Adrenal gland (tissue), 12 donors: ENCODE data around the gene CHD3. TPM values are rescaled to one million over a fixed set of nuclear protein-coding genes. Genes with fewer than 3 reads are reported as not detected.

Experiments
- DNase-seq, 7 donors: peaks; one replicate each; pipeline ENCODE4 v3.0.0-alpha.2; 2019 to 2020
- H3K27ac ChIP-seq, 5 donors: fragments of 200-600 bp; sonication (generic) in 4 of 5; 1 replicate in 3 of 5; 2 replicates in 2 of 5; pipeline versions ENCODE4 v1.5.1 to v1.8.0; 2016 to 2020; ENCODE audit warnings: mild to moderate bottlenecking in 1 of 5
- H3K27me3 ChIP-seq: fragments of 200-600 bp; 2 replicates; pipeline ENCODE4 v1.8.0; 2021
- H3K36me3 ChIP-seq, 2 donors: fragments of 200-600 bp; replicated peaks in 1 of 2; 1 replicate in 1 of 2; 2 replicates in 1 of 2; pipeline versions ENCODE4 v1.5.1 to v1.8.0; 2018 to 2022
- H3K4me1 ChIP-seq, 2 donors: fragments of 200-600 bp; replicated peaks in 1 of 2; 1 replicate in 1 of 2; 2 replicates in 1 of 2; pipeline versions ENCODE4 v1.5.1 to v1.8.0; 2018 to 2021
- H3K4me3 ChIP-seq, 4 donors: fragments of 200-600 bp; sonication (generic) in 3 of 4; one replicate each; pipeline ENCODE4 v1.5.1; 2016 to 2018
- H3K9me3 ChIP-seq, 3 donors: fragments of 200-600 bp; sonication (generic) in 1 of 3; replicated peaks in 1 of 3; 1 replicate in 2 of 3; 2 replicates in 1 of 3; pipeline versions ENCODE4 v1.5.1 to v1.8.0; 2016 to 2021
- POLR2A ChIP-seq, 2 donors: fragments of 450-650 bp; IDR thresholded peaks; one replicate each; pipeline ENCODE4 v1.6.1; 2017; ENCODE audit warnings: antibody characterized with exemption in 2 of 2, mild to moderate bottlenecking in 2 of 2, moderate library complexity in 1 of 2
- WGBS, 4 donors: extraction: QIAGEN DNeasy Blood & Tissue Kit in 2 of 4; methylation state at CpG; one replicate each; pipeline versions ENCODE4 v1.1.5 to v1.1.7; 2013 to 2017; 5-methylcytosine and 5-hydroxymethylcytosine counted together
- intact Hi-C, 2 donors: fragments of 100-400 bp; cut with DNase I; formaldehyde crosslinking; loops; one replicate each; pipeline versions ENCODE4 v1.14.1 to v1.15.0; 2022 to 2023
- polyA plus RNA-seq, 3 donors: library from polyadenylated mRNA; stranded (reverse); fragments of 200-250 nt in 2 of 3; fragments of 350-450 nt in 1 of 3; fragmentation: Illumina TruSeq in 1 of 3; extraction: RNeasy Lipid Tissue Mini Kit (QIAGEN cat#74804) in 1 of 3; gene quantifications; one replicate each; pipeline ENCODE4 v1.2.3, GENCODE V29; 2013 to 2014
- total RNA-seq, 9 donors: library from RNA; depleted of rRNA in 4 of 9; stranded (reverse); fragments of >200 nt in 4 of 9; fragments of 120-200 nt in 1 of 9; fragmentation: NEBNext Ultra II Directional in 1 of 9; extraction: Animal tissue kit (Norgen Biotek cat#: 25700) in 1 of 9; gene quantifications; one replicate each; pipeline versions ENCODE4 v1.1.0 to v1.2.4, GENCODE V29; 2013 to 2023
- TF ChIP-seq, protein P1 (sequence below), 6 experiments: fragments of 450-650 bp in 4 of 6; fragments of 200-600 bp in 2 of 6; sonication (generic) in 1 of 6; IDR thresholded peaks; 1 replicate in 5 of 6; 2 replicates in 1 of 6; pipeline versions ENCODE4 v1.5.1 to v1.8.0; 2016 to 2021; ENCODE audit warnings: antibody characterized with exemption in 6 of 6, mild to moderate bottlenecking in 2 of 6, moderate library complexity in 1 of 6
- donor health status: healthy with polysubstance abuse.
- donor health status: Bipolar disorder and iron deficiency.
- donor health status: DM: yes; HTN: yes; CAD: no.
- donor health status: DM: no; HTN: no; CAD: no.
- donor health status: DM: no; HTN: no; CAD: no.
- donor health status: DM: yes; HTN: yes; CAD: no.

The CHD3 gene
- total and polyA plus RNA-seq, 12 donors = 43.8 to 326 (median 91.5) TPM

DNA sequence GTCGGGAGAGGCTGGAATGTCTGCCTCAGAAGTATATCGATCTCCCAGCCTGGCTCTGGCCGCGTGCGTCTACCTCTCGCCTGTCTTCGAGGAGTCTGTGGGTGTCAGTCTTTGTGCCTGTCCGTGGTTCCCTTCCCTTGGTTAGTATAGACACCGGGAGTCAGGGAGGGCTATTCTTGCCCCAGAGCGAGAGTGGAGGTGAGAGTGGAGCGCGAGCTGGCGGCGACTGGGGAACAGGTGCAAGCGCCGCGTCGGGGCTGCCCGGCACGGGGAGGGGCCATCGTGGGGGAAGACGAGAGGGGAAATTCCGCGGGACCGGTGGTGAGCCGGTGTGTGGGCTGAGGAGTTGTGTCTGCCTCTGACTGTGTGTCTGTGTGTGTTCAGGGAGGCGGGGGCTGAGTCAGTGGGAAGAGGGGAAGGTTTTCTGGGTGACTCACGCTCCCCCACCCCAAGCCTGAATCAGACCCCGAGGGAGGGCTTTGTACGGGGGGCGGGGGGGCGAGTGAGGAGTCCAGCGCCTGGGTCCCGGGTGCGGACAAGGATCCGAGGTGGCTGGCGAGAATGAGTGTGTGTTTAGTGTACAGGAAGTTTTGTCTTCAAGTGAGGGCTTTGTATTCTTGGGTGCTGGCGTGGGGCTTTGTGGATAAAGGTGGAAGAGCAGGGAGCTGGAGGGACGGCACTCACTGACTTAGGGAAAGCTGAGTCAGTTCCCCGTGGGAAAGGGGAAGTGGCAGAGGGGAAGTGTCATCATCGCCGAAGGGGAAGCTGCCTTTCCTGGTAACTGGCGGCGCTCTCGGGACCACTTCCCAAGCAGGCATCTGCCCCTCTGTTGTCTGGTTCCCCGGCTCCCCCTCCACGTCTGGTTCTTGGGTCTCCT is 46.0 kb upstream of the CHD3 start:
- peak overlapping the region; percentile 98 to 99 (median 99) for H3K27ac ChIP-seq
- DNase-seq = peak; percentile 78 to 91 (median 87)
- 0 to 1% (median 0%) methylated on average over 15 to 47 of the region's 47 CpGs for WGBS, 4 donors
- H3K27me3 ChIP-seq = no peaks in the 10 kb centered on the region
- TF ChIP-seq POLR2A (IDR thresholded peaks at IDR 0.05) = peak; percentile 36 to 74
- TF ChIP-seq, protein P1, sequence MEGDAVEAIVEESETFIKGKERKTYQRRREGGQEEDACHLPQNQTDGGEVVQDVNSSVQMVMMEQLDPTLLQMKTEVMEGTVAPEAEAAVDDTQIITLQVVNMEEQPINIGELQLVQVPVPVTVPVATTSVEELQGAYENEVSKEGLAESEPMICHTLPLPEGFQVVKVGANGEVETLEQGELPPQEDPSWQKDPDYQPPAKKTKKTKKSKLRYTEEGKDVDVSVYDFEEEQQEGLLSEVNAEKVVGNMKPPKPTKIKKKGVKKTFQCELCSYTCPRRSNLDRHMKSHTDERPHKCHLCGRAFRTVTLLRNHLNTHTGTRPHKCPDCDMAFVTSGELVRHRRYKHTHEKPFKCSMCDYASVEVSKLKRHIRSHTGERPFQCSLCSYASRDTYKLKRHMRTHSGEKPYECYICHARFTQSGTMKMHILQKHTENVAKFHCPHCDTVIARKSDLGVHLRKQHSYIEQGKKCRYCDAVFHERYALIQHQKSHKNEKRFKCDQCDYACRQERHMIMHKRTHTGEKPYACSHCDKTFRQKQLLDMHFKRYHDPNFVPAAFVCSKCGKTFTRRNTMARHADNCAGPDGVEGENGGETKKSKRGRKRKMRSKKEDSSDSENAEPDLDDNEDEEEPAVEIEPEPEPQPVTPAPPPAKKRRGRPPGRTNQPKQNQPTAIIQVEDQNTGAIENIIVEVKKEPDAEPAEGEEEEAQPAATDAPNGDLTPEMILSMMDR (IDR thresholded peaks at IDR 0.05) = peak in 1 of 6 experiments; percentile 7
- peaks cover 0 to 20% of the 10 kb centered on the region in 2 donors for H3K36me3 ChIP-seq
- peaks cover 22 to 40% of the 10 kb centered on the region in 2 donors for H3K4me1 ChIP-seq
- intact Hi-C loops = no loop called here
- peak overlapping the region in 3 of 4 donors; percentile 62 to 82 (median 62) for H3K4me3 ChIP-seq
- H3K9me3 ChIP-seq = no peaks in the 10 kb centered on the region

DNA sequence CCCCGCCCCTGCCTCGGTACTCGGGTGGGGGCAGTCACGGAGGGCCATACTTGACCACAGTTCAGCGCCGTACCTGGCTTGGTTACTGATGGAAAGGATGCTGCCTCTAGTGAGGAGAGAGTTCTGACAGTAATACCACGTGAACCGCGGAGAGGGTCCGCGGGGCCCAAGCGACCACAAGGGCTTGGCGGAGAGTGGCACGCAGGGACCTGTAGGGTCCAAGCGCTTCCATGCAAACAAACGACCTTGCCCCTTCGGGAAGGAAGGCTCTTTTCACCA is 45.4 kb upstream of the CHD3 start:
- H3K4me1 ChIP-seq = peaks cover 17 to 37% of the 10 kb centered on the region in 2 donors
- no peak for TF ChIP-seq POLR2A (IDR thresholded peaks at IDR 0.05)
- TF ChIP-seq, protein P1 (IDR thresholded peaks at IDR 0.05) = no peak

DNA sequence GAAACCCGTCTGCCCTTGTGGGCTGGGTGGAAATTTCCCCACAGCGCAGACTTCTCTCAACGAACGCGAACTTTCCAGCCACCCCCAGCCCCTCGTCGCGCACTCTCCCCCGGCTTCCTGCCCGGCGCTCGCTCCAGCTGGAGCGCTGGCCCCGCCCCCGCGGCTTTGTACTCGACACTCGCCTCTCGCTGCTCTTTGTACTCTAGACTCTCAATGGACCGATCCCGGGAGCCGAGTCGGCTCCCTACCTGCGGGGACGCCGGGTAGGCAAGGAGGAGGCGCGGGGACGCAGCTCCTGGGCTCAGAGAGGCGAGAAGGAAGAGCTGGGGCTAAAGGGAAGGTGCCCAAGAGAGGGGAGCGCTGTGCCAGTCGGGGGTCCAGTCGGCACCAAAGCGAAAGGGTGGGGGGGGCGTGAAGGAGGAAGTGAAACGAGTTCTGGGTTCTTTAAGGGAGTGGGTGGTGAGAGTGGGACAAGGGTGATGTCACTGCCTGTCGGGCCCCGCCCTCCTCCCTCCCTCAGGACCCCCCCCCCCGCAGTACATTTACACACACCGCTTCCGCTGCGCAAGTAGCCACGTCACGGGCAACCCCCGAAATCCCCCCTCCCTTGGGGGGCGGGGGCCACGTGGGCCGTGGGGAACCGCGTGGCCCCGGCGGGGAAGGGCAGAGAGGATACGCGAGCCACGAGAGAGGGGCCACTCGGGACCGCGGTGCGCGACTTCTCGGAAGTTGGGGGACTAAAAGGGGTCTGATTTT is 44.9 kb upstream of the CHD3 start:
- H3K36me3 ChIP-seq = peaks cover 0 to 28% of the 10 kb centered on the region in 2 donors
- 0 to 1% (median 0%) methylated on average over 23 to 61 of the region's 61 CpGs for WGBS, 4 donors
- intact Hi-C loops = no loop called here
- H3K4me3 ChIP-seq = peak overlapping the region in 3 of 4 donors; percentile 62 to 82 (median 62)
- DNase-seq = peak; percentile 82 to 92 (median 89)
- TF ChIP-seq, protein P1 (IDR thresholded peaks at IDR 0.05) = no peak
- peak; percentile 72 to 79 for TF ChIP-seq POLR2A (IDR thresholded peaks at IDR 0.05)
- H3K27me3 ChIP-seq = no peaks in the 10 kb centered on the region
- no peaks in the 10 kb centered on the region for H3K9me3 ChIP-seq
- H3K4me1 ChIP-seq = peaks cover 17 to 36% of the 10 kb centered on the region in 2 donors
- H3K27ac ChIP-seq = peak overlapping the region; percentile 98 to 99 (median 99)

More for the DNA sequence above, 45.4 kb upstream of the CHD3 start:
- Histone ChIP-seq H3K27ac (peak overlapping the region; percentile 98 to 99 (median 99)), H3K36me3 (peaks cover 0 to 26% of the 10 kb centered on the region in 2 donors), H3K27me3 (no peaks in the 10 kb centered on the region), H3K9me3 (no peaks in the 10 kb centered on the region), H3K4me3 (peak overlapping the region in 3 of 4 donors; percentile 62 to 82 (median 62))
- intact Hi-C loops = no loop called here
- DNase-seq = no peak
- WGBS, 4 donors = 0% methylated on average over 5 to 17 of the region's 17 CpGs
